Progenitor cell of endocrine pancreas (in vitro differentiated cells): ENCODE measurements around the gene MYORG. TPM values are rescaled to one million over a fixed set of nuclear protein-coding genes. Genes with fewer than 3 reads are reported as not detected.

ENCODE experiments used
- DNase-seq: peaks from one replicate; pipeline ENCODE4 v3.0.0; 2021; ENCODE audit warnings: low spot score; ENCODE audit not compliant: unreplicated experiment
- H3K27ac Mint-ChIP-seq: 2 replicates; pipeline ENCODE4 v1.8.0; 2021; ENCODE audit warnings: mild to moderate bottlenecking, moderate library complexity, mixed read lengths
- H3K27me3 Mint-ChIP-seq: 2 replicates; pipeline ENCODE4 v1.8.0; 2021; ENCODE audit warnings: mixed read lengths
- H3K36me3 Mint-ChIP-seq: 2 replicates; pipeline ENCODE4 v1.8.0; 2022; ENCODE audit warnings: mixed read lengths; ENCODE audit not compliant: insufficient read depth
- H3K4me1 Mint-ChIP-seq: 2 replicates; pipeline ENCODE4 v1.8.0; 2021; ENCODE audit warnings: low read depth, mixed read lengths
- H3K4me3 Mint-ChIP-seq: 2 replicates; pipeline ENCODE4 v1.8.0; 2021; ENCODE audit warnings: low read depth, mild to moderate bottlenecking, moderate library complexity, mixed read lengths
- H3K9me3 Mint-ChIP-seq: 2 replicates; pipeline ENCODE4 v1.8.0; 2021; ENCODE audit warnings: low read depth, mixed read lengths
- total RNA-seq: library from RNA; stranded (reverse); gene quantifications from 2 replicates; pipeline ENCODE4 v1.2.1, GENCODE V29; 2021
- TF ChIP-seq, protein P1 (sequence below): fragments of 200-600 bp; sonication (generic); IDR thresholded peaks from one replicate; pipeline ENCODE4 v1.5.0; 2021; ENCODE audit warnings: antibody characterized with exemption, mild to moderate bottlenecking; ENCODE audit not compliant: unreplicated experiment

MYORG gene
- total RNA-seq, 1 donor from 2014 or later, result 8.8 TPM

- no peak overlapping the region for H3K27ac Mint-ChIP-seq
- TF ChIP-seq, protein P1, sequence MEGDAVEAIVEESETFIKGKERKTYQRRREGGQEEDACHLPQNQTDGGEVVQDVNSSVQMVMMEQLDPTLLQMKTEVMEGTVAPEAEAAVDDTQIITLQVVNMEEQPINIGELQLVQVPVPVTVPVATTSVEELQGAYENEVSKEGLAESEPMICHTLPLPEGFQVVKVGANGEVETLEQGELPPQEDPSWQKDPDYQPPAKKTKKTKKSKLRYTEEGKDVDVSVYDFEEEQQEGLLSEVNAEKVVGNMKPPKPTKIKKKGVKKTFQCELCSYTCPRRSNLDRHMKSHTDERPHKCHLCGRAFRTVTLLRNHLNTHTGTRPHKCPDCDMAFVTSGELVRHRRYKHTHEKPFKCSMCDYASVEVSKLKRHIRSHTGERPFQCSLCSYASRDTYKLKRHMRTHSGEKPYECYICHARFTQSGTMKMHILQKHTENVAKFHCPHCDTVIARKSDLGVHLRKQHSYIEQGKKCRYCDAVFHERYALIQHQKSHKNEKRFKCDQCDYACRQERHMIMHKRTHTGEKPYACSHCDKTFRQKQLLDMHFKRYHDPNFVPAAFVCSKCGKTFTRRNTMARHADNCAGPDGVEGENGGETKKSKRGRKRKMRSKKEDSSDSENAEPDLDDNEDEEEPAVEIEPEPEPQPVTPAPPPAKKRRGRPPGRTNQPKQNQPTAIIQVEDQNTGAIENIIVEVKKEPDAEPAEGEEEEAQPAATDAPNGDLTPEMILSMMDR, result no peak
- H3K4me1 Mint-ChIP-seq, result no peaks in the 10 kb centered on the region
- peaks cover 2% of the 10 kb centered on the region for H3K27me3 Mint-ChIP-seq
- H3K4me3 Mint-ChIP-seq, result no peak overlapping the region
- H3K36me3 Mint-ChIP-seq, result no peaks in the 10 kb centered on the region
- no peaks in the 10 kb centered on the region for H3K9me3 Mint-ChIP-seq
- no peak for DNase-seq
Measured at GRCh38 chr9:34409154-34409553, 32.5 kb upstream of the MYORG start.

- Mint-ChIP-seq H3K36me3 (no peaks in the 10 kb centered on the region), H3K27ac (no peak overlapping the region), H3K4me3 (no peak overlapping the region), H3K27me3 (peaks cover 2% of the 10 kb centered on the region), H3K9me3 (no peaks in the 10 kb centered on the region), H3K4me1 (no peaks in the 10 kb centered on the region)
- no peak for DNase-seq
- TF ChIP-seq, protein P1, result no peak
Measured at GRCh38 chr9:34408173-34408572, 31.5 kb upstream of the MYORG start.

- TF ChIP-seq, protein P1, result no peak
- H3K27ac Mint-ChIP-seq, result no peak overlapping the region
- DNase-seq, result no peak
- H3K4me3 Mint-ChIP-seq, result no peak overlapping the region
- no peaks in the 10 kb centered on the region for H3K4me1 Mint-ChIP-seq
- H3K27me3 Mint-ChIP-seq, result no peaks in the 10 kb centered on the region
- H3K36me3 Mint-ChIP-seq, result peaks cover 2% of the 10 kb centered on the region
- no peaks in the 10 kb centered on the region for H3K9me3 Mint-ChIP-seq
Measured at GRCh38 chr9:34406219-34406618, 29.5 kb upstream of the MYORG start.

- no peak overlapping the region for H3K27ac Mint-ChIP-seq
- no peaks in the 10 kb centered on the region for H3K9me3 Mint-ChIP-seq
- no peak for DNase-seq
- TF ChIP-seq, protein P1, result no peak
- no peak overlapping the region for H3K4me3 Mint-ChIP-seq
- no peaks in the 10 kb centered on the region for H3K4me1 Mint-ChIP-seq
- no peaks in the 10 kb centered on the region for H3K27me3 Mint-ChIP-seq
- peaks cover 2% of the 10 kb centered on the region for H3K36me3 Mint-ChIP-seq
Measured at GRCh38 chr9:34405719-34406118, 29.0 kb upstream of the MYORG start.

GRCh38 chr9:34403554-34404380 lies 27.1 kb upstream of the MYORG start:
- no peak overlapping the region for H3K27ac Mint-ChIP-seq
- TF ChIP-seq, protein P1, result peak; percentile 94

More at GRCh38 chr9:34403554-34404380, 27.1 kb upstream of the MYORG start:
- H3K36me3 Mint-ChIP-seq, result peaks cover 2% of the 10 kb centered on the region
- H3K4me1 Mint-ChIP-seq, result no peaks in the 10 kb centered on the region
- peak; percentile 65 for DNase-seq
- H3K9me3 Mint-ChIP-seq, result no peaks in the 10 kb centered on the region
- no peak overlapping the region for H3K4me3 Mint-ChIP-seq
- no peaks in the 10 kb centered on the region for H3K27me3 Mint-ChIP-seq
